ENCODE measurements around the gene C12orf60. TPM values are rescaled to one million over a fixed set of nuclear protein-coding genes. Genes with fewer than 3 reads are reported as not detected.

C12orf60 gene
- total RNA-seq, 1 experiment from 2014 or later: 1.8 TPM

GRCh38 chr12:14841761-14842160, 38.3 kb downstream of the C12orf60 start:
- Mint-ChIP-seq H3K36me3 (peaks cover 6% of the 10 kb centered on the region), H3K27me3 (ENCODE audit: low read depth) (no peaks in the 10 kb centered on the region), H3K4me1 (peaks cover 5% of the 10 kb centered on the region), H3K9me3 (peaks cover 11% of the 10 kb centered on the region), H3K27ac (no peak overlapping the region), H3K4me3 (no peak overlapping the region)
- TF ChIP-seq ZNF671 (CRISPR knock-in tag; IDR thresholded peaks at IDR 0.05) (no peak), PREB (CRISPR knock-in tag; IDR thresholded peaks at IDR 0.05; ENCODE audit: borderline replicate concordance) (no peak)
- no peak for DNase-seq (ENCODE audit: low spot score)
- ChIA-PET CTCF (no interaction called here), POLR2A (no interaction called here)
- ATAC-seq: peak; percentile 59

- H3K4me1 Mint-ChIP-seq: peaks cover 5% of the 10 kb centered on the region
- peaks cover 6% of the 10 kb centered on the region for H3K36me3 Mint-ChIP-seq
- no peak for ATAC-seq
- no peak for TF ChIP-seq GABPB1 (CRISPR knock-in tag; IDR thresholded peaks at IDR 0.05)
- TF ChIP-seq USF1 (CRISPR knock-in tag; IDR thresholded peaks at IDR 0.05): no peak
- no peak for TF ChIP-seq ZNF138 (CRISPR knock-in tag; conservative IDR thresholded peaks at IDR 0.05)
- no peak for TF ChIP-seq ZSCAN18 (CRISPR knock-in tag; IDR thresholded peaks at IDR 0.05)
- no peak for TF ChIP-seq FOXJ3 (CRISPR knock-in tag; IDR thresholded peaks at IDR 0.05; ENCODE audit: borderline replicate concordance)
- no peak for TF ChIP-seq NFATC4 (CRISPR knock-in tag; IDR thresholded peaks at IDR 0.05)
- TF ChIP-seq USF2 (CRISPR knock-in tag; IDR thresholded peaks at IDR 0.05): no peak
- no peak for TF ChIP-seq STAT6 (CRISPR knock-in tag; conservative IDR thresholded peaks at IDR 0.05; ENCODE audit: low read depth)
- TF ChIP-seq ZNF423 (CRISPR knock-in tag; IDR thresholded peaks at IDR 0.05): no peak
- no peak for TF ChIP-seq ZNF396 (CRISPR knock-in tag; IDR thresholded peaks at IDR 0.05; ENCODE audit: borderline replicate concordance)
- TF ChIP-seq ELF4 (CRISPR knock-in tag; IDR thresholded peaks at IDR 0.05; ENCODE audit: low read depth): no peak
- no peak for TF ChIP-seq ZNF671 (CRISPR knock-in tag; IDR thresholded peaks at IDR 0.05)
- no peak overlapping the region for H3K4me3 Mint-ChIP-seq
- H3K9me3 Mint-ChIP-seq: peaks cover 11% of the 10 kb centered on the region
- no peak overlapping the region for H3K27ac Mint-ChIP-seq
- CTCF ChIA-PET: no interaction called here
- no peaks in the 10 kb centered on the region for H3K27me3 Mint-ChIP-seq (ENCODE audit: low read depth)
- POLR2A ChIA-PET: no interaction called here
- DNase-seq (ENCODE audit: low spot score): no peak
These were observed 38.8 kb downstream of the C12orf60 start for GRCh38 chr12:14842315-14842714.

GRCh38 chr12:14843425-14843887, 40.0 kb downstream of the C12orf60 start, which contains the start of gene ART4:
Gene ART4 (minus strand): TSS chr12:14843526. CDS start chr12:14843113, 413 bp downstream.
- H3K9me3 Mint-ChIP-seq: peaks cover 11% of the 10 kb centered on the region
- no peak within 1 kb of the TSS for H3K4me3 Mint-ChIP-seq
- ChIA-PET POLR2A (no interaction called here), CTCF (interaction anchor here (1.2 kb wide), 1 partner anchor 152 kb away, joined by 3 read pairs; no protein-coding TSS in a partner anchor)
- peaks cover 5% of the 10 kb centered on the region for H3K4me1 Mint-ChIP-seq
- H3K36me3 Mint-ChIP-seq: peaks cover 6% of the 10 kb centered on the region
- ATAC-seq (no peak), DNase-seq (ENCODE audit: low spot score) (no peak)
- H3K27me3 Mint-ChIP-seq (ENCODE audit: low read depth): no peaks in the 10 kb centered on the region; the same call in 1 of the 2 replicates
- no peak within 1 kb of the TSS for H3K27ac Mint-ChIP-seq
- TF ChIP-seq FOXP1 (CRISPR knock-in tag; IDR thresholded peaks at IDR 0.05; ENCODE audit: borderline replicate concordance) (no peak), NR2C2 (CRISPR knock-in tag; IDR thresholded peaks at IDR 0.05) (no peak), USF1 (CRISPR knock-in tag; IDR thresholded peaks at IDR 0.05) (no peak), SOX15 (CRISPR knock-in tag; IDR thresholded peaks at IDR 0.05) (no peak), ZBTB43 (CRISPR knock-in tag; IDR thresholded peaks at IDR 0.05) (no peak), E2F1 (CRISPR knock-in tag; IDR thresholded peaks at IDR 0.05) (no peak), MLX (CRISPR knock-in tag; IDR thresholded peaks at IDR 0.05) (no peak), ATF3 (CRISPR knock-in tag; conservative IDR thresholded peaks at IDR 0.05) (no peak), IRF2 (CRISPR knock-in tag; IDR thresholded peaks at IDR 0.05; ENCODE audit: borderline replicate concordance, low read depth) (no peak)
